GF-D8 (cell line): ENCODE results near the gene SMO.
"Not testable (repeated sequence)": the region's sequence is repeated elsewhere in the genome, so short reads cannot be mapped to it uniquely, and the experiment has no call there.

ENCODE experiments used
- DNase-seq: peaks from one replicate; lab custom pipeline; 2025; lab: John Stamatoyannopoulos, UW

SMO gene

DNA sequence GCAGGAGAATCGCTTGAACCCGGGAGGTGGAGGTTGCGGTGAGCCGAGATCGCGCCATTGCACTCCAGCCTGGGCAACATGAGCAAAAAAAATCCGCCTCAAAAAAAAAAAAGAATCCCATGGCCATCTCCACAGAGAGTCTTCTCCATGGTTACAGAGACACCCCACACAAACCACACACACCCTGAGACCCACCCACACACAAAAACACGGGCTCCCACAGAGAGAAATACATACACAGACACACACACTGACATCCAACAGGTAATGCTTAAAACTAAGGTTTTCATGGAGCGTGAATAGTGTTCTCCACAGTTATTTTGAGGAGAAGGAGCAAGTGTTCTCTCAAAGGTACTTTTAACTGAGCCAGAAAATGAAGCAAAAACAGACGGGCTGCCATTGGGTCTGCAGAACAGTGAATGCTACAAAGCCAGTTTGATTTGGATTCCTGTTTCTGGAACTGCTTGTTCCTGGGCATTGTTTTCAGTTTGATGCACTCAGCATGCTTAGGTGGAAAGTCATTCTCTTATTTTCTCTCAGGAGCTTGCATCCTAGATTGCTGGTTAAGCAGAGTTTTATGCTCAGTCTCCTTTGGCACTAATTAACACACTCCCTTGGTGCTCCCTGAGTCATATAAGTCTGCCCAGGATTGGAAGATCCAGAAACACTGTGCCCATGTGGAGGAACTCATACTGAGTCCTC, 51.8 kb downstream of the SMO start:
- no peak for DNase-seq

DNA sequence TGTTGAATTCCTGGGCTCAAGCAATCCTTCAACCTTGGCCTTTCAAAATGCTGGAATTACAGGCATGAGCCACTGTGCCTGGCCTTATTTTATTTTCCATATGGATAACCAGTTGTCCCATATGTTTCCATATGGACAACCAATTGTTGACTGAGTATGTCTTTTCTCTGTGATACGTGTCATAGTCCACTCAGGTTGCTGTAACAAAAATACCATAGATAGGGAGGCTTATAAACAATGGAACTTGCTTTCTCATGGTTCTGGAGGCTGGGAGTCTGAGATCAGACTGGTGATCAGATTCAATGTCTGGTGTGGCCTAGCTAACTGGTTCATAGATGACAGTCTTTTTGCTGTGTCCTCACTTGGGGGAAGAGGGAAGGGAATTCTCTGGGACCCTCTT, 55.8 kb downstream of the SMO start:
- no peak for DNase-seq

DNA sequence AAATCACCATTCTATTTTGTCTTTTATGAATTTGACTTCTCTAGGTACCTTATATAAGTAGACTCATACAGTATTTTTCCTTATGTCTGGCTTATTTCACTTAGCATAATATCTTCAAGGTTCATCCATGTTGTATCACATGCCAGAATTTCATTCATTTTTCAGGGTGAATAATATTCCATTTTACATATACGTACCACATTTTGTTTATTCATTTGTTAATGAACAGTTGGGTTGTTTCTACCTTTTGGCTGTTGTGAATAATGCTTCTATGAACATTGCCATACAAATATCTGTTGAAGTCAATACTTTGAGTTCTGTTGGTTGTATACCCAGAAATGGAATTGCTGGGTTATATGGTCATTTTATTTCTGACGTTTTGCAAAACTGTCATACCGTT, 57.1 kb downstream of the SMO start:
- DNase-seq, result no peak

DNA sequence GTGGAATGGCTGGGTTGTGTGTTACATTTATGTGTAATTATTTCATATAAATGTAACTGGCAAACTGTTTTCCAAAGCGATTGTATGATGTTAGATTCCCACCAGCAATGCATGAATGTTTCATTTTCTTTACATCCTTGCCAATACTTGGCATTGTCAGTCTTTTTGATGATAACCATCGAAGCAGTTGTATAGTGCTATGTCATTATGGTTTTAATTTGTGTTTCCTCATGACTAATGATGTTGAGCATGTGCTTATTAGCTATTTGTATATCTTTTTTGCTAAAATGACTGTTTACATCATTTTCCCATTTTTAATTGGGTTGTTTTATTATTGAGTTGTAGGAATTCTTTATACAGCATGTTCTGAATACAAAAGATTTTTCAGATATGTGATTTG, 58.7 kb downstream of the SMO start:
- DNase-seq, result no peak

DNA sequence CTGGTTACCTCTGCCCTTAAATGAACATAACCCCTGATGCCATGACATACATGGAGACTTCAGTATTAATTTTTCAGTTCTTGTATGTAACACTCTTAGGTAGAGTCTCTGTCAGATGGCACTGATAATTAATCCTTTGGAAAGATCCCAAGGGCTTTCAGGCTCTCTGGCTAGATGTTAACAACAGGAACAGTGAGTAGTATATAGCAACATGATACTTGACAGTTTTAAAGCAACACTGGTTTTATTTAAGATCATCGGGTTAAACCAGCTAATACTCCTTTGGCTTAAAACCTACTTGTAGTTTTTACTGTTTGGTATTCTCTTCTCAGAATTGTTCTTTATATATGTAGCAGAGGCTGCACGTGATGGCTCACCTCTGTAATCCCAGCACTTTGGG, 63.7 kb downstream of the SMO start:
- DNase-seq, result no peak

DNA sequence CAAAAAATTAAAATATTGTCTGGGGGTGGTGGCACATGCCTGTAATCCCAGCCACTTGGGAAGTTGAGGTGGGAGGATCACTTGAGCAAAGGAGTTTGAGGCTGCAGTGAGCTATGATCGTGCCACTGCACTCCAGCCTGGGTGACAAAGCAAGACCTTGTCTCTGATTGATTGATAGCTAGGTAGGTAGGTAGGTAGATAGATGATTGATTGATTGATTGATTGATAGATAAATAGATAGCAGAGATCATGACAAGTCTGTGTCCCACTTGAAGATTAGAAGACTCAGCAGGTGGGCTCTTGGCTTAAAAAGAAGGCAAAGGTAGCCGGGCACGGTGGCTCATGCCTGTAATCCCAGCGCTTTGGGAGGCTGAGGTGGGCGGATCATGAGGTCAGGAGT, 64.2 kb downstream of the SMO start:
- DNase-seq, result not testable (repeated sequence)

DNA sequence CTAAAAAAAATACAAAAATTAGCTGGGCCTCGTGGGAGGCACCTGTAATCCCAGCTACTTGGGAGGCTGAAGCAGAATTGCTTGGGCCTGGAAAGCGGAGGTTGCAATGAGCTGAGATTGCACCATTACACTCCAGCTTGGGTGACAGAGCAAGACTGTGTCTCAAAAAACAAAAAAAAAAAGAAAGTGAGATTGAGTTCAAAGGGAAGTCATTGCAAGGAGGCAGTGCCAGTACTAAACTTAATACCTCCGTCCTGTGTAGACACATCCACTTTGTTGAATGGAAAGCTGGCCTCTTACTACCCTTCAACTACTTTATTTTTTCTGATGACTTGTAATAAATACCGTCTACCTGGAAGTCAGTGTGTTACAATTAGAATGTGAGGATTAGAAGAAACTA, 67.4 kb downstream of the SMO start:
- DNase-seq, result no peak

DNA sequence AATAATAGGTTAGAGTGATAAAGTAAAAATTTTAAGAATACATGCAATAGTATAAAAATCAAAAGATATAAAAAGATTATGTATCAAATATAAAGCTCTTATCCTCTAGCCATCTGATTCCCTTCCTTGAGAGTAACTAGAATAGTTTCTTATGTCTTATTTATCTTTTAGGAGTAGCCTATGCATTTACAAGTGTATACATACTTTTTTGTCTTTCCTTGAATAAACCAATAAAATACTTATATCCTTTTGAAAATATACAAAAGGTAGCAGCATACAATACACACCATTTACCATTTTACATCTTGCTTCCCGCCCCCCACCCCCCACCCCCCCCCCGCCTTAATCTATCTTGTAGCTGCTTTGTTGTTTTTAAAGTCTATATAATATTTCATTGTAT, 67.8 kb downstream of the SMO start:
- DNase-seq, result no peak

DNA sequence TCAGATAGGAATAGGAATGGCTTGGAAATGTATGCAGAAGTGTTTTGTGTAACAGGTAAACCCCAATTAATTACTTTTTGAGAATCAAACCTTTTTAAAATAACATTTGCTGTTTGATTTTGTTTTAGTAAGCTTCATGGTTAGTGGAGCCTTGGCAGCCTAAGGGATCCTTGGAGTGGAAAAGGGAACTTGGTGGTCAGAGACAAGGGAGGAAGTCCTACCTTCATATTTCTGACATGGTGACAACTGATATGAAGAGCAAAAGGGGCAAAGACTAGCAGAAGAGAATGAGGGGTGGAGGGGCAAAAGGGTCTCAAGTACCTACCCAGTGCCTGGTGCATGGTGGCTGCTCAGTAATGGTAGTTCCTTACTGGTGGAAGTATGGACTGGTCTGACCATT, 68.7 kb downstream of the SMO start:
- peak; percentile 37 for DNase-seq

DNA sequence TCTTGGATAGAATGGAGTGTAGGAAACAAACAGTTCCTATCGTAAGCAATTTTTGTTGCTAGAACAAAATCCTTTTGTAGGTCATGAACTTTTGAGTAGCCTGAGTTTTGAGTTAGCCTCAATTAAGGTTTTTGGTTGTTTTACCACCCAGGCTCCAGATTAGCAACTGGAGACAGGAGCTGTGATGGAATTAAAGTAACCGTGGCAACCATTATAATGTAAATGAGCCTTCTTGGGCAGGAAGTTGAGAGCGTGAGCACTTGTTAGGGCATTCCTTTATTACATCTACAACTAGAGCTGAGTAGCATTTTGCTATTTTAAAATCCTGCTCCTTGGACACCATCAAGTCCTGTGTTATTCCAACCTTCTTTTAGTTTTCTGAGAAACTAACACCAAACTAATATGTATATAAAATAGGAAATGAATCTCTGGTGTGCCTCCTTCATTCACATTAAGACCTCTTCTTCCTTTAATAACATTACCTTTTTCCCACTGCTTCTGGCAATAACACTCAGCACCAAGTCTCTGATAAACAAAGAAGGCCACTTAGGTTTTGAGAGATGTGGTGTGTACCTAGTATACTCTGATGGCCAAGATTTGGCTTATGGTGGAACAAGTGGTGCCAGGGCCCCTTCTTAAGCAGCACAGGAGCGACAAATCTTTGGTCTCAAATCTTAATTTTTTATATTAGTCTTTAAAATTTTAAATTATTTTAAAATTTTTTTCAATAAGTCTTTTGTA, 70.4 kb downstream of the SMO start:
- no peak for DNase-seq

DNA sequence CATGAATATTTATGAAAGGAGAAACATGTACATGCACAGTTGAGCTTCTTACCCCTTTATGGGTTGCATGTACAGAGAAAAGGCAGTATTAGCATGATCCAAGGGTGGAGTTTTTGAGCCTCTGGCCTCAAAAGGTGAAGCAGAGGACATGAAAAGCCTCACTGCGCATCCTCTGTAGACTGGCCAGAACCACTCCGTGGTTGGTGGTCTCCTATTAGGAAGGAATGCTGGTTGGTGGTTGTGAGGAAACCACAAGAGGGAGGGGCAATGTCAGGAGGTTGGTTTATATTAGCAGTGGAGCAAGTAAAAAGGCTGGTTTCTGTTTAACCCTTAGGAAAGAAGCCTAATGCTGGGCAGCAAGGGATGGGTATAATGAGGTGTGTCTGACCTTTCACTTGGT, 73.9 kb downstream of the SMO start:
- DNase-seq, result no peak
